Activated T-helper 9 cell treated with anti-CD3 and anti-CD28 coated beads, Interleukin-2, amount 50 U/mL, for 16 hours (primary cell): ENCODE results near the gene SMC4.
A peak's percentile ranks its signal among the peaks of the same experiment; 100 is the strongest.
"Not testable (repeated sequence)": the region's sequence is repeated elsewhere in the genome, so short reads cannot be mapped to it uniquely, and the experiment has no call there.

Experiments used
- DNase-seq: peaks from one replicate; pipeline ENCODE4 v3.0.0-alpha.2; 2020; ENCODE audit warnings: low read depth

SMC4 gene

GRCh38 chr3:160399125-160400029 is at the start of gene SMC4, which contains the start of gene IFT80:
Gene SMC4, plus strand, starts transcription at chr3:160399650. Its CDS starts 1,177 bp downstream, at chr3:160400827.
Gene IFT80, minus strand, starts transcription at chr3:160399225. Its CDS starts 14,625 bp downstream, at chr3:160384600.
- peak; percentile 91 for DNase-seq

- DNase-seq = no peak
Measured at GRCh38 chr3:160355826-160356225, 43.6 kb upstream of the SMC4 start.

DNA sequence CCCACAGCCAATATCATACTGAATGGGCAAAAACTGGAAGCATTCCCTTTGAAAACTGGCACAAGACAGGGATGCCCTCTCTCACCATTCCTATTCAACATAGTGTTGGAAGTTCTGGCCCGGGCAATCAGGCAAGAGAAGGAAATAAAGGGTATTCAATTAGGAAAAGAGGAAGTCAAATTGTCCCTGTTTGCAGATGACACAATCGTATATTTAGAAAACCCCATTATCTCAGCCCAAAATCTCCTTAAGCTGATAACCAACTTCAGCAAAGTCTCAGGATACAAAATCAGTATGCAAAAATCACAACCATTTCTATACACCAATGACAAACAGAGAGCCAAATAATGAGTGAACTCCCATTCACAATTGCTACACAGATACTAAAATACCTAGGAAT is 36.6 kb upstream of the SMC4 start:
- not testable (repeated sequence) for DNase-seq

DNA sequence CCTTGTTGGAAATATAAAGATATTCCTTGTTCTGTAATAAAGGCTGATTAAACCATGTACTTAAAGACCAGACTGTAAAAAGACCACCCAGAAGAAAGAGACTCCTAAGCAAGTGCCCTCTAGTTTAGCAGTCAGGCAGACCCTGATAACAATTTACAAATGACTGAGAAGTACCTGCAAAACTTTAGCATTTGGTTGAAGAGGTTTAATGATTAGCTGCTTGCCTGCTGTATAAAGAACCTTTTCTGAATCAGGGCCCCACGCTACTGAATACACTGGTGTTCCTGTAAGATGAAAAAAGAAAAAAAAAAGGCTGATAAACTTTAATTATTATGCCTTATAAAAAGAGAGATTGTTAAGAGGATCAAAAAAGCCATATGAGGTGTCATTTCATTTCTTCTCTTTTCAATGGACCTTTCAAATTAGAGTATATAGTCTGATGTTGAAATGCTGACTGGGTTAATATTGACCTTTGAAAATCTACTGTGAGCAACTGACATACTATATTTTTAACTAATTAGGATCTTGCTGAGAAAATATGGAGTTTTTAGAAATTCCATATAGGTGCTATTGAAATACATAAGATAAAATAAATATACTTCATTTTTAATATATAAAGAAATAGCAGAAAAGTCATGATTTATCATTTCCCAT is 33.5 kb upstream of the SMC4 start:
- DNase-seq = no peak

GRCh38 chr3:160368804-160369203 is 30.6 kb upstream of the SMC4 start:
- no peak for DNase-seq

DNA sequence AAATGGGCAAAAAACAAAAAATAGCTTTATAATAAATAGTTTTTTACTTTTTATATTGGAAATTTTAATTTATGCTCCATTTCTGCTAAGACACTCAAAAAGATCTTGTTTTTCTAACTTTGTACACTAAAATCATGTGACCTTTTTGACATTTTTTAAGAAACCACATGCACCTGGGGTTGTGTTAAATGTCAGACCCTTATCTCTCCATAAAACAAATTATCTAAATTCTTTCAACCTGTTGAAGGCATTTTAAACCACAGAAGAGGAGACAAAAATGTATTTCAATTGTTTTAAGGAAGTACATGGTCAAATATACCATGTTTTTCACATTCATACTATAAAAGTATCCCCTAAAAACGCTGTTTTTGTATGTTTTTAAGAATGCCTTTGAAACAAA is 29.7 kb upstream of the SMC4 start:
- no peak for DNase-seq

DNA sequence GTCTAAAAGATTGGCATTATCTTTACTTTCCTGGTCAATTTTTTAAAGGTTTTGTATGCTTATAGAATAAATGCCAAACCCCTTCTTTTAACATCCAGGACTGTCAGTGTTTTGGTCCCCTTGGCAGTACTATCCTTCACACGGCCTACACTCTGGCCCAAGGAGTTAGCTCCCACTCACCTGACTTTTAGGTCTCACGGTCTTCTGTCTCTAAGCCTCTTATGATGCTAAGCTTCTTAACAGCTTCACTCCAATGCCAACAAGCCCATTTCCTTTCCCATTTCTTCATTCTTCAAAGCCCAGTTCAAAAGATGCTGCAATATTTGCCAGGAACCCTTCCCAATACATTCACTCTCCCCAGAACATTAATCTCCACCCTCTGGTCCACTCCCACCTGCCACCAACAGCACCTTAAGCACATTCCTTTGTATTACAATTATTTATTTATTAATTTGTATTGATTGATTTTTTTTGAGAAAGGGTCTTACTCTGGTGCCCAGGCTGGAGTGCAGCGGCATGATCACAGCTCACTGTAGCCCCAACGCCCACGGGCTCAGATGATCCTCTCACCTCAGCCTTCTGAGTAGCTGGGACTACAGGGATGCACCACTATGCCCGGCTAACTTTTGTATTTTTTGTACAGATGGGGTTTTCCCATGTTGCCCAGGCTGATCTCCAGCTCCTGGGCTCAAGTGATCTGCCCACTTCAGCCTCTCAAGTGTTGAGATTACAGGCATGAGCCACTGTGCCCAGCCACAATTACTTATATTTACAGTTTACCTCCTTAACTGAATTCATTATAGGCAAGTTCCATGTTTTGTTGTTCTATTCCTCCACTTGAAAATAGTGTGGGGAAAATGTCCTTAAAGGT is 28.2 kb upstream of the SMC4 start:
- DNase-seq = no peak

- no peak for DNase-seq
Measured at GRCh38 chr3:160372780-160373179, 26.7 kb upstream of the SMC4 start.

DNA sequence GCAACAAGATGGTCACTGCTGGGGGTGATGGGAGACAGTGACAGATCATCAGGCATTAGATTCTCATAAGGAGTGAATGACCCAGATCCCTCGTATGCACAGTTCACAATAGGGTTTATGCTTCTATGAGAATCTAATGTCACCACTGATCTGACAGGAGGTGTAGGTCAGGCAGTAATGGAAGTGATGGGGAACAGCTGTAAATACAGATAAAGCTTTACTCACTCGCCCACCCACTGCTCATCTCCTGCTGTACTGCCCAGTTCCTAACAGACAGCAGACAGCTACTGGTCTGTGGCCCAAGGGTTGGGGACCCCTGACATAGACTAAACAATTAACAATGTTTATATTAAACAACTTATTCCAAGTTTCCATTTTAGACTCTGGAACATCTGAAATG is 25.8 kb upstream of the SMC4 start:
- no peak for DNase-seq

DNA sequence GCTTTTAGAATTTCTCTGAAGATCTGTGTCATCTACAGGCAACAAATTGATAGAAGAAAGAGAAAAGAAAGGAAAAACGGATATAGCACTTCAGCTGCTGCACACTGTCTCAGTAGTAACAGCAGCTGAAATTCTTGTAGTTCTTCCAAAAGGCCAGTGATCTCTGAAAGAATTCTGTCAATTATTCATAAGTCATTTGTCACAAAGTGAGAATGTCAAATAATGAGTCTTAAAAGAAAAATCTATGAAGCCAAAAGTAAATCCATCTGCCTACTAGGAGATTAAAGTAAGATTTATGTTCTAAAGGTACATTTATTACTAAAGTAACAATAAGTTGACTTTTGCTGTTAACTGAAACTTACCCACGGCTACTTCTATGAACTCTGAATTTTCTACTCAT is 25.0 kb upstream of the SMC4 start:
- no peak for DNase-seq

DNA sequence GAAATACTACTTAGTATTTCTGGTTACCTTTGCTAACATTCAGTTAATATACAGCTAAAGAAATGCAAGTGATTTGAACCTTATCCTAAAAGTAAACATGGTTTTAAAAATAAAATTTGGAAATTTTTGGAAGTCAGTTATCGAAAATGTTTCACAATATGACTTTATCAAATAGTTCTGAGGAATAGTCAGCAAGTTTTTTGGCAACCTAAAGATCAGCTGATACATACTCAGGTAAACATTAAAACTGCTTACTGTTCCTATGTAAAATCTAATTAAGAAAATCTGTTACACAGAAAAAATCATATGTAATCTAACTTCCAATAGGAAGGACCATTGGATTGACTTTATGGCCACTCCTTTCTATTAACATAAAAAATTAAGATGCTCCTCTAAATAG is 24.5 kb upstream of the SMC4 start:
- no peak for DNase-seq

- DNase-seq = no peak
Measured at GRCh38 chr3:160376681-160377080, 22.8 kb upstream of the SMC4 start.

GRCh38 chr3:160378331-160379109 is 20.9 kb upstream of the SMC4 start:
- DNase-seq = no peak

DNA sequence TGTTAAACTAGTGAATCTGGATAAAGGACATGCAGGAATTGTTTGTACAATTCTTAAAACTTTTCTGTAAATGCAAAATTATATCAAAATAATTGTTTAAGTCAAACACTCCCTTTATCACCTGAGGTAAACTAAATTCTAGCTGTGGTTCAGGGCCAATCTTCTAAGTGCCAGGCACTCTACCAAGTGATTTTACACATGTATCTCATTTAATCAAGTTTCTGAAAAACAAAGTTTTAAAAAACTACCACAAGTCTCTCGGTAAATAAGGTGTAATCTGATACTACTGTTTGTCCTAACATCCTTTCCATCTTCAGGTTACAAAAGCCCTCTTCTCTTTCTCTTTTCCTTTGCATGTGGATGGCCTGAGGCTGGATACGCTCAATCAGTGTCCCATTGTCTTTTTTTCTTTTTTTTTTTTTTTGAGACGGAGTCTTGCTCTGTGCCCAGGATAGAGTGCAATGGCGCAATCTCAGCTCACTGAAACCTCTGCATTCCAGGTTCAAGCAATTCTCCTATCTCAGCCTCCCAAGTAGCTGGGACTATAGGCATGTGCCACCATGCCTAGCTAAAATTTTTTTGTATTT is 19.7 kb upstream of the SMC4 start:
- no peak for DNase-seq

DNA sequence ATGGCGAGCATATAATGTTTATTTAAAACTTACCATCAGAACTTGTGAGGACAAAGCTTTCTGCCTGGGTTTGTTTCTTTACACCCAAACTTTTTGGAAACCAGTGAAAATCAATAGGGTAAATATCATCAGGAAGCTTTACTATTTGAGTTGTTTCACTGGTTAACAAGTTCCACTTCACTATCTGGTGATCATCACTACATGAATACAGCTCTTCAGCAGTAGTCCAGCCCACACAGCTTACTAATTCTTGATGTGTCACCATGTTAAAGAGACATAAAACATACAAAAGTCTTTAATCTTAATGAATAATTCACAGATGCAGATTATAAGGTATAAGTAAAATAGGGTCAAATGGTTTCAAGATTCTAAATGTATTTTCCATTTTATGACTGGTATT is 18.0 kb upstream of the SMC4 start:
- DNase-seq = no peak

DNA sequence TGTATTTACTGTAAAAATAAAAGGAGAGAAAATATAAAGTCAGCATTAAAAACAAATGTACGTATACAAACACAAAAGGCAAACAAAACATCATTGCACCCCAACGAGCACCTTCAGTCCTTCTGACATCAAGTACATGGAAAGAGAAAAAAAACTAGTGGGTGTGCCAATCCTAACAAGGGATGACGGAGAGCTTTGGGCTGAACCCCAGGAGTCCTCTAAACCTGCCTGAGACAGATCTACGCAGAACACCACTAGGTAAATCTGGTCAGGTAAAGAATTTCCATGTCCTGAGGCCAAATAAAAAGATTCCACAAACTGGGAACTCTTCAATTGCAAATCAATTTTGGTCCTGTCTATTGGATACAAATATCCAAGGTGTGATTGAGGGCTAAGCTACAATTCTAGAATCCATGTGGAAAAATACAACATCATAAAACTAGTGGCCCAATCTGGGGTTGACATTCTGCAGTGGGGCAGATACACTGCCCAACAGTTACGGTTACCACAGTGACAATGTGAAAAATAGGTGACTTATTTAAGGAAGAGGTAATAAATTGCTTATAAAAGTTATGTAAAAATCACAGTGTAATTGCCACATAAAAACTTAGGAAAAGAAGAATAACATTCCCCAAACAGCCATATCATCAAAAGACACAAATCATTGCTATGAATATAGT is 14.7 kb upstream of the SMC4 start:
- DNase-seq = no peak

GRCh38 chr3:160390565-160391138 is 8.8 kb upstream of the SMC4 start:
- no peak for DNase-seq

DNA sequence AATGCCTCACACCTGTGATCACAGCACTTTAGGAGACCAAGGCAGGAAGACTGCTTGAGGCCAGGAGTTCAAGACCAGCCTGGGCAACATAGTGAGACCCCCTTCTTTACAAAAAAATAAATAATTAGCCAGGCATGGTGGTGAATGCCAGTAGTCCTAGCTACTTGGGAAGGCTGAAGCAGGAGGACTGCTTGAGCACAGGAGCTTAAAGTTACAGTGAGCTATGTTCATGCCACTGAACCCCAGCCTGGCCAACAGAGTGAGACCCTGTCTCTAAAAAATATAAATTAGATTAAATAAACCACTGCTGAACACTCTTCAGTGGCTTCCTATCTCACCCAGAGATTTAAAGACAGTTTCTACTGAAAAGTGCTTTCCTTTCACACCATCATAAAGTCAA is 6.7 kb upstream of the SMC4 start:
- DNase-seq = no peak

DNA sequence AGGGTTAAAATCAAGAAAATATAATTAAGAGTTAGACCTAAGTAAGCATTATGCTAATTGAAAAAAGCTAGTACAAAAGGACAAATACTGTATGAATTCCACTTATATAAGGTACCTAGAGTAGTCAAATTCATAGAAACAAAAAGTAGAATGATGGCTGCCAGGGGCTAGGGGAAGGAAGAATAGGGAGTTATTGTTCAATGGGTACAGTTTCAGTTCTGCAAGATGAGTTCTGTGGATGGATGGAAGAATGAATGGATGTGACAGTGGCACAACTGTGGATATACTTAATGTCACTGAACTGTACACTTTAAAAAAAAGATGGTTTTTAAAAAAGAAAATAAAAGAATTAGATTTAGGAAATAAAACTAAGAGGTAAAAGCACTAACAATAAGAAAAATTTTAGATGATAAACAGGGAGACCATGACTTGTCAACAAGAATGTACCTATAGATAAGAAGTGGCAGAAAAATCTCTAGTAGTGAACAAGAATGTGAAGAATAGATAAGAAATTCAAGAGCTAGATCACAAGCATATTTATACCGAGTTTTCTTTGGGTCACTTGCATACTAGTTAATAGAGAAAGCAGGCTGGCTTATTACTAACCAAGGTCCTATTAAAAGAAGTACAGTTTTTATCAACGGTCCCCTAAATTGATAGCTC is 6.0 kb upstream of the SMC4 start:
- DNase-seq = no peak

DNA sequence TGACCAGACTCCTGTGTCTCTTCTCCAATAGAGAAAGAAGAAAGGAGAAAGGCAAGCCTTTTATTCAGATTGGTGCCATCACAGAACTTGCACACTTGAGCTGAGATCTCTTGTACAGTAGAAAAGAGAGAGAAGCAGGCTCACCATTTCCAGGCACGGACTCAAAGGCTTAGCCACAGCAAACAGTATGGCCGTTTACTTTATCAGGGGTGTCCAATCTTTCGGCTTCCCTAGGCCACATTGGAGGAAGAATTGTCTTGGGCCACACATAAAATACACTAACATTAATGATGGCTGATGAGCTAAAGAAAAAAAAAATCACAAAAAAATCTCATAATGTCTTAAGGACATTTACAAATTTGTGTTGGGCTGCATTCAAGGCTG is 5.4 kb upstream of the SMC4 start:
- DNase-seq = no peak
